ENCODE results near the gene DLX5. TPM values are rescaled to one million over a fixed set of nuclear protein-coding genes. Genes with fewer than 3 reads are reported as not detected.

Gene DLX5
- total RNA-seq, 4 donors from 2014 or later = 14.2 to 39.4 (median 31.5) TPM

GRCh38 chr7:97013134-97013844 lies 11.3 kb downstream of the DLX5 start:
- Histone ChIP-seq H3K36me3 (no peaks in the 10 kb centered on the region), H3K9me3 (no peaks in the 10 kb centered on the region), H3K27me3 (peaks cover 100% of the 10 kb centered on the region), H3K27ac (no peak overlapping the region), H3K4me3 (no peak overlapping the region), H3K4me1 (peaks cover 22% of the 10 kb centered on the region)
- TF ChIP-seq POLR2AphosphoS5 (IDR thresholded peaks at IDR 0.05) (no peak), POLR2A (IDR thresholded peaks at IDR 0.05) (no peak), EP300 (IDR thresholded peaks at IDR 0.05) (no peak)
- TF ChIP-seq, protein P1, sequence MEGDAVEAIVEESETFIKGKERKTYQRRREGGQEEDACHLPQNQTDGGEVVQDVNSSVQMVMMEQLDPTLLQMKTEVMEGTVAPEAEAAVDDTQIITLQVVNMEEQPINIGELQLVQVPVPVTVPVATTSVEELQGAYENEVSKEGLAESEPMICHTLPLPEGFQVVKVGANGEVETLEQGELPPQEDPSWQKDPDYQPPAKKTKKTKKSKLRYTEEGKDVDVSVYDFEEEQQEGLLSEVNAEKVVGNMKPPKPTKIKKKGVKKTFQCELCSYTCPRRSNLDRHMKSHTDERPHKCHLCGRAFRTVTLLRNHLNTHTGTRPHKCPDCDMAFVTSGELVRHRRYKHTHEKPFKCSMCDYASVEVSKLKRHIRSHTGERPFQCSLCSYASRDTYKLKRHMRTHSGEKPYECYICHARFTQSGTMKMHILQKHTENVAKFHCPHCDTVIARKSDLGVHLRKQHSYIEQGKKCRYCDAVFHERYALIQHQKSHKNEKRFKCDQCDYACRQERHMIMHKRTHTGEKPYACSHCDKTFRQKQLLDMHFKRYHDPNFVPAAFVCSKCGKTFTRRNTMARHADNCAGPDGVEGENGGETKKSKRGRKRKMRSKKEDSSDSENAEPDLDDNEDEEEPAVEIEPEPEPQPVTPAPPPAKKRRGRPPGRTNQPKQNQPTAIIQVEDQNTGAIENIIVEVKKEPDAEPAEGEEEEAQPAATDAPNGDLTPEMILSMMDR (IDR thresholded peaks at IDR 0.05) = no peak
- WGBS = 46% methylated on average over 20 of the region's 20 CpGs
- no peak for DNase-seq (ENCODE audit: low spot score in 2 of 2)

DNA sequence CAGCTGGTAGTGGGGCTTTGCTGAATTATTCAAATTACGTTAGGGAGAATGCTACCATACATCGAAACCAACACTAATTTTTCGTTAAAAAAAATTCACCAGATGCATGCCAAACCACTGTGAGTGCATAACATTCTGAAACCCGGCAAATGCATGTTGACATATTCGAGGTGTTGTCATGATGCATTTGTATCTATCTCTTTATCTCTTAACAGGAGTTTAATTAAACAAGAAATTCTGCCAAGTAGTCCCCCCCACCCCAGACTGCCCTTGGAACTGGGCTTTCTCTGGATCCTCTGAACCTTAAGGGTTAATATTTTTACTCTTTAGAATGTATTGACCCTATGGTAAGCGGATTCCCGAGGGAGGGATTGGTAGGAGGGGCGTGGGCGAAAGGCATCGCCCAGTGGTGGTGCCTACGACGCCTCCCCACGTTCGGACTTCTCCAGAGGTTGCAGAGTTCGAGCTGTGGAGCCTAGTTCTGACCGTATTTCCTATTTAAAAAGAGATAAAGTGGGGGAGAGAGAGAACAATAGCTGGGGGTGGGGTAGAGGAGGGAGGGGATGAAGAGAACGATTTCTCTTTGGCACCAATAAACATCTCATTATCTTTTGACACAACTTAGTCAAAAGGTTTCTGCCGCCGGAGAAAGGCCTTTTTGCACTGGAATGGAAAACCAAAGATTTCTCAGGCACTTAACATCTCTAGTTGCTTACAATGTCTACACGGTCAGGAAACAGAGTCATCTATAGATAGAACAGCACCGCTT lies 12.1 kb downstream of the DLX5 start:
- Histone ChIP-seq H3K4me1 (peaks cover 14% of the 10 kb centered on the region), H3K27me3 (peaks cover 100% of the 10 kb centered on the region), H3K36me3 (no peaks in the 10 kb centered on the region), H3K27ac (no peak overlapping the region), H3K9me3 (no peaks in the 10 kb centered on the region), H3K4me3 (no peak overlapping the region)
- TF ChIP-seq, protein P1 (IDR thresholded peaks at IDR 0.05) = no peak
- TF ChIP-seq EP300 (IDR thresholded peaks at IDR 0.05) (no peak), POLR2AphosphoS5 (IDR thresholded peaks at IDR 0.05) (no peak), POLR2A (IDR thresholded peaks at IDR 0.05) (no peak)
- no peak for DNase-seq (ENCODE audit: low spot score in 2 of 2)
- 25% methylated on average over 21 of the region's 21 CpGs for WGBS

- DNase-seq (ENCODE audit: low spot score in 2 of 2) = no peak
- Histone ChIP-seq H3K4me3 (no peak overlapping the region), H3K4me1 (peaks cover 8% of the 10 kb centered on the region), H3K27me3 (peaks cover 100% of the 10 kb centered on the region), H3K27ac (no peak overlapping the region), H3K9me3 (no peaks in the 10 kb centered on the region), H3K36me3 (no peaks in the 10 kb centered on the region)
- TF ChIP-seq POLR2AphosphoS5 (IDR thresholded peaks at IDR 0.05) (no peak), POLR2A (IDR thresholded peaks at IDR 0.05) (no peak), EP300 (IDR thresholded peaks at IDR 0.05) (no peak)
- TF ChIP-seq, protein P1 (IDR thresholded peaks at IDR 0.05) = no peak
- 47% methylated on average over 15 of the region's 15 CpGs for WGBS
Observed at GRCh38 chr7:97011536-97012364, 12.9 kb downstream of the DLX5 start.

DNA sequence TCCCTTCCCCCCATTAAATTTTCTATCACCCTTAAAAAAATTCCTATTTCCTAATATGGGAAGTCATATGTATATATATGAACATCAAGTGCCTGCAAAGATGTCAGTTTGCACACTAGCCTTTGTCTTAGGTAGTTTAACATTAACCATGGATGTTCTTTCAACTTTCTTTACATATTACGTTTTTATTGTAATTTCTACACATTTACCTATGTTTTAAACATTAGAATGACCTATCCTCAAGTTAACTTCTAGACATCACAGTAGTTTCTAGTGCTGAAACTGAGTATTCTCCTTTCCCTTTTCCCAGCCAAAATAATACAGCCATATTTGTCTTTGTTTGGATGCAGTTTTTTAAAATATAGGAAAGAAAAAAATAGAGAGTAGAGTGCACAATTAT lies 13.5 kb downstream of the DLX5 start:
- peaks cover 8% of the 10 kb centered on the region for H3K4me1 ChIP-seq
- WGBS = 42% methylated on average over 1 of the region's 1 CpG
- H3K36me3 ChIP-seq = no peaks in the 10 kb centered on the region
- H3K4me3 ChIP-seq = no peak overlapping the region
- H3K9me3 ChIP-seq = no peaks in the 10 kb centered on the region
- peaks cover 100% of the 10 kb centered on the region for H3K27me3 ChIP-seq
- DNase-seq (ENCODE audit: low spot score in 2 of 2) = no peak
- H3K27ac ChIP-seq = no peak overlapping the region
- TF ChIP-seq EP300 (IDR thresholded peaks at IDR 0.05) = no peak
- no peak for TF ChIP-seq POLR2A (IDR thresholded peaks at IDR 0.05)
- TF ChIP-seq, protein P1 (IDR thresholded peaks at IDR 0.05) = no peak
- TF ChIP-seq POLR2AphosphoS5 (IDR thresholded peaks at IDR 0.05) = no peak

All from suprapubic skin (tissue), 4 donors.